Cardiac fibroblast (primary cell): ENCODE measurements around the gene TXNL4A.

Experiments
- DNase-seq, 2 donors: peaks; one replicate each; pipeline versions ENCODE4 v3.0.0 to v3.0.0-alpha.2; 2010; ENCODE audit warnings: low read depth in 2 of 2
- H3K4me3 ChIP-seq, 2 donors: replicated peaks in 1 of 2; 1 replicate in 1 of 2; 2 replicates in 1 of 2; pipeline ENCODE4 v1.5.1; 2011; ENCODE audit warnings: low read depth in 2 of 2, low read length in 2 of 2, mild to moderate bottlenecking in 2 of 2, moderate library complexity in 1 of 2
- TF ChIP-seq, protein P1 (sequence below): IDR thresholded peaks from one replicate; pipeline ENCODE4 v1.5.1; 2011; ENCODE audit warnings: low read depth, mild to moderate bottlenecking, low read length, inconsistent platforms

TXNL4A gene

DNA sequence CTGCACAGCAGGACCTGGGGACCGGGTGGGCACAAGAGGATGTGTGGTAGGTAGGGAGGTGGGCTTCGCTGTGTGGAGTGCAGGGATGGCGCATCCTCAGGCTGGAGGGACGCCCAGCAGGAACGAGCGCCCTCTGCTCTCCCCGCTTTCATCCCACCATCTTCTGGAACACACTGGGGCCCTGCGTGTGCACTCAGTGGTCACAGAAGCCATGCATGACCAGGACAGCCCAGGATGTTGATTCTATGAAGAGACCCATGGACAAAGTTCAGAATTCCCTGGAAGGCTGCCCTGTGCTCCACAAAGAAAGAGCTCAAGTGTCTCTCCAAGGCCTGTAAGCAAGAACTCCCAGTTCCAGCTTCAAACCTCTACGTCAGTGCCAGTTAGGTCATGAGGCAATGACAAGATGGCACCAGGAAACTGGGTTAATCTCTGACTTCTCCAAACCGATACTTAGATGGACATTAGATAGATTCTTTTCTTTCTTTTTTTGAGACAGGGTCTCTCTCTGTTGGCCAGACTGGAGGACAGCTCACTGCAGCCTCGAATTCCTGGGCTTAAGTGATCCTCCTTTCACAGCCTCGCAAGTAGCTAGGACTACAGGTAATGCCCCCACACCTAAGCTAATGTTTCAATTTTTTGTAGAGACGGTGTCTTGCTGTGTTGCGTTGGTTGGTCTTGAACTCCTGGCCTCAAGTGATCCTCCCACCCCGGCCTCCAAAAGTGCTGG is 40.3 kb downstream of the TXNL4A start:
- H3K4me3 ChIP-seq: no peak overlapping the region
- DNase-seq: no peak
- TF ChIP-seq, protein P1, sequence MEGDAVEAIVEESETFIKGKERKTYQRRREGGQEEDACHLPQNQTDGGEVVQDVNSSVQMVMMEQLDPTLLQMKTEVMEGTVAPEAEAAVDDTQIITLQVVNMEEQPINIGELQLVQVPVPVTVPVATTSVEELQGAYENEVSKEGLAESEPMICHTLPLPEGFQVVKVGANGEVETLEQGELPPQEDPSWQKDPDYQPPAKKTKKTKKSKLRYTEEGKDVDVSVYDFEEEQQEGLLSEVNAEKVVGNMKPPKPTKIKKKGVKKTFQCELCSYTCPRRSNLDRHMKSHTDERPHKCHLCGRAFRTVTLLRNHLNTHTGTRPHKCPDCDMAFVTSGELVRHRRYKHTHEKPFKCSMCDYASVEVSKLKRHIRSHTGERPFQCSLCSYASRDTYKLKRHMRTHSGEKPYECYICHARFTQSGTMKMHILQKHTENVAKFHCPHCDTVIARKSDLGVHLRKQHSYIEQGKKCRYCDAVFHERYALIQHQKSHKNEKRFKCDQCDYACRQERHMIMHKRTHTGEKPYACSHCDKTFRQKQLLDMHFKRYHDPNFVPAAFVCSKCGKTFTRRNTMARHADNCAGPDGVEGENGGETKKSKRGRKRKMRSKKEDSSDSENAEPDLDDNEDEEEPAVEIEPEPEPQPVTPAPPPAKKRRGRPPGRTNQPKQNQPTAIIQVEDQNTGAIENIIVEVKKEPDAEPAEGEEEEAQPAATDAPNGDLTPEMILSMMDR: no peak

DNA sequence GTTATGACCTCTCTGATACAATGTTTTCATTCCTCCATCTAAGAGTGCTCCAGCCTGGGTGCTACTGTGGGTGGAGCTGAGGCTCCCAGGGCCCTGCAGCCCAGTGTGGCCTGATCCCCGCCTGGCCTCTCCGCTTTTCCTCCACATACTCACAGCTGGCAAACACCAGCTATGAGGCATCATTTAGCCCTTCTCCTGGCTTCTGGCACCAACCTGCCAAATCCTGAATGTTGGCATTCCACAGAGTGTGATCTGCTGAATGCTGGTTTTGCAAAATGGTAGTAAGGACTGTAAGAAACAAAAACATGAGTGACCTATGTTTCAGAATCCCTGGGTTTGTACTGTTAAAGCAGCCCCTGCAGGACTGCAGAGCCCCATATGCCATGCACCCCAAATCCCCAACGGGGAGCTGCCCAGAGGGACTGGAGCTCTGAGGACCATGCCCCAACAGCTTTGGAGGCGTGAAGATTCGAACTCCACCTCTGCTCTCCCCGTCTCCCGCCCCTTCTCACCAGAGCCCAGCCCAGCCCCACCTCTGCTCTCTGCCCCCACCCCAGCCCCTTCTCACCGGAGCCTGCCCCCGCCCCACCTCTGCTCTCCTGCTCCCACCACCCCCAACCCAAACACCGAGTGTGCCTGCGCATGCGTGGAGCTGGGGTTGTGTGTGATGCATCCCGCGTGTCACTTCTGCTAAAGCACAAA is 41.2 kb downstream of the TXNL4A start:
- H3K4me3 ChIP-seq: no peak overlapping the region
- TF ChIP-seq, protein P1: no peak
- DNase-seq: peak in 1 of 2 donors; percentile 11

DNA sequence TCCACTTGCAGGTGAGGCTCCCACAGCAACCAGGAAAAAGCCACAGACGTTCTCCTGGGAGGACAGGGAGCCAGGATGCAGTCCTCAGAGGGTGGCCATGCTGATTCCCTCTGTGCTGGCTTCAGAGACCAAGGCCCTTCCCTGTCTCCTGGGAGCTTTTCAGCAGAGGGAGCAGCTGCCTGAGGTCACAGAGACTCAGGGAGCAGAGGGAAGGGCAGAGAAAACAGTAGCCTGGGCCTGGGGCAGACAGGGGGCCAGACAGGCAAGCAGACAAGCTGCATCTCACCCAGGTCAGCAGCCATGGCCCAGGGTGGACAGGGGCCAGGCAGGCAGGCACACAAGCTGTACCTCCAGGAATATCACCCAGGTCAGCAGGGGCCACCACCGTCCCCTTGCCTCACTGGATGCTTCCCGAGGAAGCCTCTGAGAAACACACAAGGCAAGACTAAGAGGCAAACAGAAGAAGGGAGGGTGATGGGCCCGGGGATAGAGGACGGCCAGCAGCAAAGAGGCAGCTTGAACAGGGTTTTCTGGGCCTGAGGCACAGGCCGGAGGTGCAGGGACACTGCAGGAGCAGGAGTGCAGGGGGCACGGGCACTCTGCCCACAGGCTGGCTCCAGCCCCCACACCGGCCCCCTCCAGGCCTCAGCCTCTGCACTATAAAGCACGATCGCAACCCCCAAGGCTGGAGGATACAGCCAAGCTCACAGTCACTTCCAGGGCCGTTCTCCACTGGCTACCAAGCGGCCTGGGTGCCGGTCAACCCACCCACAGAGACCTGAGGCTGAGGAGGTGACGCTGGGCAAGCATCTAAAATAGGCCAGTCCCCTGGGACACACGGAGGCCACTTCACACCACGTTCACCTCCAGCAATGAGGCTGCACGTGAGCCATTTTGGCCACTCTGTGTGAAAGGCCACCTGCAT is 43.0 kb downstream of the TXNL4A start:
- no peak overlapping the region for H3K4me3 ChIP-seq
- DNase-seq: no peak
- TF ChIP-seq, protein P1: no peak

DNA sequence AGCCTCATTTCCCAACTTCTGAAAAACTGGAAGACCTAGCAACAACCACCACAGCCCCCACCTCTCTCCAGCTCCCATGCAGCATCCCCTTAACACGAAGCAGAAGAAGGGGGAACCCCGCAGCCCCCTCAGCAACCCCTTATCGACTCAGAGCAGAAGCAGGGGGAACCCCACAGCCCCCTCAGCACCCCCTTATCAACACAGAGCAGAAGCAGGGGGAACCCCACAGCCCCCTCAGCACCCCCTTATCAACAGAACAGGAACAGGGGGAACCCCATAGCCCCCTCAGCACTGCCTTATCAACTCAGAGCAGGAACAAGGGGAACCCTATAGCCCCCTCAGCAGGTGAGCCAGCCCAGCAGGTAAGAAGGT is 43.6 kb downstream of the TXNL4A start:
- H3K4me3 ChIP-seq: no peak overlapping the region
- no peak for DNase-seq
- TF ChIP-seq, protein P1: no peak

DNA sequence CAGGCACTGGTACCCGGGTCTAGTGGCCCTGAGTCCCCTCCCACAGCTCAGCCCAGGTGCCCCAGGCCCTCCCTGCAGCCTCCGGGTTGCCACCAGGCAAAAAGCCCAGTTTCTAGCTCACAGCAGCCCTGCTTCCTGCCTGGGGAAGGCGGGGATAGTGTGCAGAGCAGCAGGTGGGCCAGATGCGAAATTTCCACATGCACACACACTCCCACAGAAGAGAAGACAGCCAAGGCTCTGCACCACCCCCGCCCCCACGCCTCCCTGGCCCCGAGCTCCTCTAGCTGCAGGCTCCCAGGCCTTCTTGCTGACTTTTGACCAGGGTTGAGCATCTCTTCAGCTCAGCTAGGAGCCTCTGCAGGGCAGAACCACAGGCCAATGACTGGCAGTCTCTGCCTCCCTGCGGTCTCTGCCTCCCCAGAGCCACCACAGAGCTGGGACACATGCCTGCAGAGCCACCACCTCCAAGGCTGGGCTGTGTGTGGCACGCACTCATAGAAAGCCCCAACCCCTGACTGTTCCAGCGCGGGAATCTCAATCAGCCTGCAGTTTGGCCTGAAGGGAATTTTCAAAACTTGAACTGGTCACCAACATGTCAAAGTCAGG is 44.1 kb downstream of the TXNL4A start:
- no peak overlapping the region for H3K4me3 ChIP-seq
- TF ChIP-seq, protein P1: no peak
- peak; percentile 18 to 56 for DNase-seq

DNA sequence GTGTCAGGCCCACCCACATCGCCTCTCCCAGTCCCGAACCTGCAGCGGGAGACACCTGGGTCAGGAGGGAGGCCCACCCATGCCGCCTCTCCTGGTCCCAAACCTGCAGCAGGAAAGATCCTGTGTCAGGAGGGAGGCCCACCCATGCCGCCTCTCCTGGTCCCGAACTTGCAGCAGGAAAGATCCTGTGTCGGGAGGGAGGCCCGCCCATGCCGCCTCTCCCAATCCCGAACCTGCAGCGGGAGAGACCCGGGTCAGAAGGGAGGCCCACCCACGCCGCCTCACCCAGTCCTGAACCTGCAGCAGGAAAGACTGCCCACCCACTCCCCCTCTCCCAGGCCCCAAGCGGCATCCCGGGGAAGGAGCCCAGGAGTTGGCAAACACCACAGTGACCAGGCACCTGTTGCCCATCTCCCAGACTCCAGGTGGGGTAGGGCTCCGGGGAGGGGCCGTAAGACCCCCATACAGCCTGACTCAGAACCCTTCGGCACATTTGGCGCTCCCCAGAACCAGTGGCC is 44.7 kb downstream of the TXNL4A start:
- TF ChIP-seq, protein P1: no peak
- H3K4me3 ChIP-seq: no peak overlapping the region
- no peak for DNase-seq
